HepG2 (cell line): ENCODE results near the gene FAM111B. TPM values are rescaled to one million over a fixed set of nuclear protein-coding genes. Genes with fewer than 3 reads are reported as not detected.

Experiments
- FOSL2 ChIP-seq: sonication (generic); formaldehyde crosslinking; IDR thresholded peaks from 2 replicates; pipeline ENCODE4 v1.4.0; 2020; ENCODE audit warnings: missing genetic modification reagents
- FOXC1 ChIP-seq: sonication (generic); formaldehyde crosslinking; IDR thresholded peaks from 2 replicates; pipeline ENCODE4 v1.8.0; 2022; ENCODE audit warnings: mild to moderate bottlenecking, missing genetic modification reagents, borderline replicate concordance
- GABPB1 ChIP-seq: IDR thresholded peaks from 2 replicates; pipeline ENCODE4 v1.6.1; 2016; ENCODE audit warnings: mild to moderate bottlenecking, missing genetic modification reagents, moderate library complexity, missing compliant biosample characterization
- GLI4 ChIP-seq: sonication (generic); formaldehyde crosslinking; IDR thresholded peaks from 2 replicates; pipeline ENCODE4 v1.5.1; 2020; ENCODE audit warnings: missing genetic modification reagents, mild to moderate bottlenecking, moderate library complexity, borderline replicate concordance
- HMGA1 ChIP-seq: sonication (generic); formaldehyde crosslinking; conservative IDR thresholded peaks from 2 replicates; pipeline ENCODE4 v1.4.0; 2020; ENCODE audit warnings: missing genetic modification reagents
- MAFF ChIP-seq: IDR thresholded peaks from 2 replicates; pipeline ENCODE4 v1.6.1; 2011; ENCODE audit warnings: low read depth, low read length, improper control_type of control experiment
- NFRKB ChIP-seq: fragments of 450-650 bp; IDR thresholded peaks from 2 replicates; pipeline ENCODE4 v1.6.1; 2017
- SAP130 ChIP-seq: IDR thresholded peaks from 2 replicates; pipeline ENCODE4 v1.6.1; 2016; ENCODE audit warnings: low read depth
- SNAPC2 ChIP-seq: sonication (generic); formaldehyde crosslinking; IDR thresholded peaks from 2 replicates; pipeline ENCODE4 v1.8.1; 2022; ENCODE audit warnings: mild to moderate bottlenecking, missing genetic modification reagents
- SRY ChIP-seq: sonication (generic); formaldehyde crosslinking; IDR thresholded peaks from 2 replicates; pipeline ENCODE4 v1.8.0; 2022; ENCODE audit warnings: mild to moderate bottlenecking, missing genetic modification reagents
- TEAD3 ChIP-seq: optimal IDR thresholded peaks from 2 replicates; pipeline ENCODE3; 2016; ENCODE audit warnings: borderline replicate concordance
- TP53 ChIP-seq: sonication (generic); formaldehyde crosslinking; conservative IDR thresholded peaks from 2 replicates; pipeline ENCODE4 v1.4.0; 2020; ENCODE audit warnings: missing genetic modification reagents
- XRCC5 ChIP-seq: fragments of 200-400 bp; formaldehyde crosslinking; optimal IDR thresholded peaks from 2 replicates; pipeline ENCODE3; 2017; ENCODE audit warnings: mild to moderate bottlenecking, low read length
- ZMYM4 ChIP-seq: sonication (generic); formaldehyde crosslinking; IDR thresholded peaks from 2 replicates; pipeline ENCODE4 v1.8.1; 2023; ENCODE audit warnings: mild to moderate bottlenecking, missing genetic modification reagents
- ZNF317 ChIP-seq: sonication (generic); formaldehyde crosslinking; IDR thresholded peaks from 2 replicates; pipeline ENCODE4 v1.5.0; 2020; ENCODE audit warnings: mild to moderate bottlenecking, missing genetic modification reagents
- ZNF335 ChIP-seq: sonication (generic); formaldehyde crosslinking; IDR thresholded peaks from 2 replicates; pipeline ENCODE4 v1.4.0; 2020; ENCODE audit warnings: missing genetic modification reagents
- ZNF557 ChIP-seq: sonication (generic); formaldehyde crosslinking; IDR thresholded peaks from 2 replicates; pipeline ENCODE4 v1.4.0; 2020; ENCODE audit warnings: missing genetic modification reagents
- ZNF841 ChIP-seq: sonication (generic); formaldehyde crosslinking; IDR thresholded peaks from 2 replicates; pipeline ENCODE4 v1.8.1; 2023; ENCODE audit warnings: missing genetic modification reagents, borderline replicate concordance
- polyA plus RNA-seq, 8 experiments: library from polyadenylated mRNA; depleted of rRNA in 3 of 8; stranded (reverse) in 7 of 8; unstranded in 1 of 8; fragments of >200 nt; fragmentation: Illumina TruSeq in 4 of 8; extraction: Trizol in 4 of 8; gene quantifications; 2 replicates each; pipeline versions ENCODE4 v1.2.1 to v1.2.3, GENCODE V29; 2011 to 2016; ENCODE audit warnings: low read depth in 4 of 8, missing spikeins in 1 of 8, mixed read lengths in 1 of 8; ENCODE audit not compliant: insufficient read depth in 1 of 8
- total RNA-seq, 5 experiments: library from RNA; depleted of rRNA; stranded (reverse); fragments of >200 nt; fragmentation: Illumina TruSeq; extraction: Trizol; gene quantifications; 2 replicates each; pipeline ENCODE4 v1.2.3, GENCODE V29; 2016; ENCODE audit warnings: low read depth in 1 of 5
- TF ChIP-seq, protein P1 (sequence below): sonication (generic); formaldehyde crosslinking; IDR thresholded peaks from 2 replicates; pipeline ENCODE4 v1.4.0; 2020; ENCODE audit warnings: missing genetic modification reagents
- TF ChIP-seq, protein P2 (sequence below): sonication (generic); formaldehyde crosslinking; conservative IDR thresholded peaks from 2 replicates; pipeline ENCODE4 v1.4.0; 2020; ENCODE audit warnings: missing genetic modification reagents
- TF ChIP-seq, protein P3 (sequence below): sonication (generic); formaldehyde crosslinking; IDR thresholded peaks from 2 replicates; pipeline ENCODE4 v1.4.0; 2020; ENCODE audit warnings: missing genetic modification reagents
- TF ChIP-seq, protein P4 (sequence below): sonication (generic); formaldehyde crosslinking; IDR thresholded peaks from 2 replicates; pipeline ENCODE4 v1.8.0; 2022; ENCODE audit warnings: mild to moderate bottlenecking, missing genetic modification reagents, moderate library complexity
- TF ChIP-seq, protein P5 (sequence below): sonication (generic); formaldehyde crosslinking; IDR thresholded peaks from 2 replicates; pipeline ENCODE4 v1.5.0; 2020; ENCODE audit warnings: missing genetic modification reagents

Gene FAM111B
- total and polyA plus RNA-seq, 2 of the 13 experiments (the other 11 are each of a cell fraction or from before 2014, with no cell fraction given): 1.6 to 28.2 TPM

DNA sequence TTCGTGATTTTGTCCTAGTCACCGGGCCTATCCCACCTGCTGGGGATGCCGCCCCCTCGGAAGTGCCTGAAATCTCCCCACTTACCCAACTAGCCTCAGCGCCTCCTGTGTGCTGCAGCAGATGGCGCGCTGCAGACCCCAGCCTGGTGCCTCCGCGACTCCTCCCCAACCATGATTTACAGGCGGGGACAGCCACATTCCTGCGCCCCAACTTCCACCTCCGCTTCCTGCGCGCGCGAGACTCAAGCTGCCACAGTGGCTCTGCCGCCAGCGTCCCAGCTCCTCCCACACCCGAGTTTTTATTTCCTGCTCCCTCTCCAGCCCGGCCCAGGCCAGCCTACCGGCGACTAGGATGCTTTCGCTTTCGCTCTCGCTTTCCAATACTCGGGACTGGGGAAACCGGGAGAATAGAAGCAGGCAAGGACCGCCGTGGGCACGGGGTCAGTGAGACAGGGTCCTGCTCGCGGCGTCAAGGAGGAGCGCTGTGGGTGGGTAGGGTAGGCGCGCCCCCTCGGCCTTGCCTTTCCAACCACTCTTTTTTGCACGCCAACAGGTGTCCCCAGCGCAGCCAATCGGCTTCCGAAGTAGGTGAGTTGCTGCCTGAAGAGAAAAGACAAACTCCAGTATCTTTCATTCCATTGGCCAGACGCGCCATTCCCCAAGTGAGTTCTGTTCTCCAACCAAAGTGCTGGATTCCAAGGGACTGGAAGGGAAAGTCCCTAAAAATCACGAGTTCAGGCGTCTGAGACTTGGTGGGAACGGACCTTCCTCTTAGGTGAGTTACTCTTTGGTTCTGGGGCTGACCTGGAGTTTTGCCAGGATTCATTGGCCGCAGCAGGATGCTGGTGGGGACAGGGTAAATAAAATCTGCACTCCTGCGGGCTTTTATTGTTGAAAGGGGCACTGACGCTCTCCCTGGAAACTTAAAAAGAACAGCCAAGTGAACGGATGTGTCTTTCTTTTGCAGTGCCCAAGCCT lies 35.8 kb downstream of the FAM111B start, which contains the start of gene FAM111A (continued):
- TF ChIP-seq, protein P1, sequence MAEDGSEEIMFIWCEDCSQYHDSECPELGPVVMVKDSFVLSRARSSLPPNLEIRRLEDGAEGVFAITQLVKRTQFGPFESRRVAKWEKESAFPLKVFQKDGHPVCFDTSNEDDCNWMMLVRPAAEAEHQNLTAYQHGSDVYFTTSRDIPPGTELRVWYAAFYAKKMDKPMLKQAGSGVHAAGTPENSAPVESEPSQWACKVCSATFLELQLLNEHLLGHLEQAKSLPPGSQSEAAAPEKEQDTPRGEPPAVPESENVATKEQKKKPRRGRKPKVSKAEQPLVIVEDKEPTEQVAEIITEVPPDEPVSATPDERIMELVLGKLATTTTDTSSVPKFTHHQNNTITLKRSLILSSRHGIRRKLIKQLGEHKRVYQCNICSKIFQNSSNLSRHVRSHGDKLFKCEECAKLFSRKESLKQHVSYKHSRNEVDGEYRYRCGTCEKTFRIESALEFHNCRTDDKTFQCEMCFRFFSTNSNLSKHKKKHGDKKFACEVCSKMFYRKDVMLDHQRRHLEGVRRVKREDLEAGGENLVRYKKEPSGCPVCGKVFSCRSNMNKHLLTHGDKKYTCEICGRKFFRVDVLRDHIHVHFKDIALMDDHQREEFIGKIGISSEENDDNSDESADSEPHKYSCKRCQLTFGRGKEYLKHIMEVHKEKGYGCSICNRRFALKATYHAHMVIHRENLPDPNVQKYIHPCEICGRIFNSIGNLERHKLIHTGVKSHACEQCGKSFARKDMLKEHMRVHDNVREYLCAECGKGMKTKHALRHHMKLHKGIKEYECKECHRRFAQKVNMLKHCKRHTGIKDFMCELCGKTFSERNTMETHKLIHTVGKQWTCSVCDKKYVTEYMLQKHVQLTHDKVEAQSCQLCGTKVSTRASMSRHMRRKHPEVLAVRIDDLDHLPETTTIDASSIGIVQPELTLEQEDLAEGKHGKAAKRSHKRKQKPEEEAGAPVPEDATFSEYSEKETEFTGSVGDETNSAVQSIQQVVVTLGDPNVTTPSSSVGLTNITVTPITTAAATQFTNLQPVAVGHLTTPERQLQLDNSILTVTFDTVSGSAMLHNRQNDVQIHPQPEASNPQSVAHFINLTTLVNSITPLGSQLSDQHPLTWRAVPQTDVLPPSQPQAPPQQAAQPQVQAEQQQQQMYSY: no peak
- TF ChIP-seq, protein P2, sequence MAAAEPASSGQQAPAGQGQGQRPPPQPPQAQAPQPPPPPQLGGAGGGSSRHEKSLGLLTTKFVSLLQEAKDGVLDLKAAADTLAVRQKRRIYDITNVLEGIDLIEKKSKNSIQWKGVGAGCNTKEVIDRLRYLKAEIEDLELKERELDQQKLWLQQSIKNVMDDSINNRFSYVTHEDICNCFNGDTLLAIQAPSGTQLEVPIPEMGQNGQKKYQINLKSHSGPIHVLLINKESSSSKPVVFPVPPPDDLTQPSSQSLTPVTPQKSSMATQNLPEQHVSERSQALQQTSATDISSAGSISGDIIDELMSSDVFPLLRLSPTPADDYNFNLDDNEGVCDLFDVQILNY (CRISPR knock-in tag): 0 out of 2 replicates have a peak, but pooled peaks have one; percentile 48
- TF ChIP-seq ZNF557 (CRISPR knock-in tag) (no peak), SRY (CRISPR knock-in tag) (no peak), ZMYM4 (CRISPR knock-in tag) (peak; percentile 81), TP53 (no peak), ZNF335 (no peak), GABPB1 (CRISPR knock-in tag) (peak; percentile 83), SAP130 (CRISPR knock-in tag) (peak; percentile 72), SNAPC2 (CRISPR knock-in tag) (peak; percentile 36; the same call in 1 of the 2 replicates), FOSL2 (CRISPR knock-in tag) (peak; percentile 27; the same call in 1 of the 2 replicates), HMGA1 (CRISPR knock-in tag) (no peak), NFRKB (no peak), XRCC5 (peak; percentile 32), MAFF (no peak), FOXC1 (CRISPR knock-in tag) (0 out of 2 replicates have a peak, but pooled peaks have one; percentile 36), TEAD3 (CRISPR knock-in tag) (peak; percentile 90), ZNF317 (peak; percentile 79; the same call in 1 of the 2 replicates), GLI4 (CRISPR knock-in tag) (no peak), ZNF841 (CRISPR knock-in tag) (0 out of 2 replicates have a peak, but pooled peaks have one; percentile 37)
- TF ChIP-seq, protein P3, sequence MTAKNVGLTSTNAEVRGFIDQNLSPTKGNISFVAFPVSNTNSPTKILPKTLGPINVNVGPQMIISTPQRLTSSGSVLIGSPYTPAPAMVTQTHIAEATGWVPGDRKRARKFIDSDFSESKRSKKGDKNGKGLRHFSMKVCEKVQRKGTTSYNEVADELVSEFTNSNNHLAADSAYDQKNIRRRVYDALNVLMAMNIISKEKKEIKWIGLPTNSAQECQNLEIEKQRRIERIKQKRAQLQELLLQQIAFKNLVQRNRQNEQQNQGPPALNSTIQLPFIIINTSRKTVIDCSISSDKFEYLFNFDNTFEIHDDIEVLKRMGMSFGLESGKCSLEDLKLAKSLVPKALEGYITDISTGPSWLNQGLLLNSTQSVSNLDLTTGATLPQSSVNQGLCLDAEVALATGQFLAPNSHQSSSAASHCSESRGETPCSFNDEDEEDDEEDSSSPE (CRISPR knock-in tag): peak; percentile 76
- TF ChIP-seq, protein P4, sequence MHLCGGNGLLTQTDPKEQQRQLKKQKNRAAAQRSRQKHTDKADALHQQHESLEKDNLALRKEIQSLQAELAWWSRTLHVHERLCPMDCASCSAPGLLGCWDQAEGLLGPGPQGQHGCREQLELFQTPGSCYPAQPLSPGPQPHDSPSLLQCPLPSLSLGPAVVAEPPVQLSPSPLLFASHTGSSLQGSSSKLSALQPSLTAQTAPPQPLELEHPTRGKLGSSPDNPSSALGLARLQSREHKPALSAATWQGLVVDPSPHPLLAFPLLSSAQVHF (CRISPR knock-in tag): no peak
- TF ChIP-seq, protein P5, sequence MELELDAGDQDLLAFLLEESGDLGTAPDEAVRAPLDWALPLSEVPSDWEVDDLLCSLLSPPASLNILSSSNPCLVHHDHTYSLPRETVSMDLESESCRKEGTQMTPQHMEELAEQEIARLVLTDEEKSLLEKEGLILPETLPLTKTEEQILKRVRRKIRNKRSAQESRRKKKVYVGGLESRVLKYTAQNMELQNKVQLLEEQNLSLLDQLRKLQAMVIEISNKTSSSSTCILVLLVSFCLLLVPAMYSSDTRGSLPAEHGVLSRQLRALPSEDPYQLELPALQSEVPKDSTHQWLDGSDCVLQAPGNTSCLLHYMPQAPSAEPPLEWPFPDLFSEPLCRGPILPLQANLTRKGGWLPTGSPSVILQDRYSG: no peak
